ENCODE results near the gene NUDT13. TPM values are rescaled to one million over a fixed set of nuclear protein-coding genes. Genes with fewer than 3 reads are reported as not detected.

The NUDT13 gene
- 1 to 10 TPM; 1.8 to 5.2 (median 4.0) TPM for total RNA-seq
- polyA plus RNA-seq: 10 to 100 TPM in 1 of 2 donors, 1 to 10 TPM in 1; 1.4 to 11.0 TPM
- long read RNA-seq, donor 1, partial matches to known transcripts: 1 of 5 reads
- long read RNA-seq, donor 1, other reads (novel, unspliced or antisense): 3 of 5 reads
- long read RNA-seq, donor 2, partial matches to known transcripts: 2 of 11 reads
- long read RNA-seq, donor 2, other reads (novel, unspliced or antisense): 6 of 11 reads
- long read RNA-seq, donor 3, partial matches to known transcripts: 1 of 9 reads
- long read RNA-seq, donor 3, other reads (novel, unspliced or antisense): 4 of 9 reads

DNA sequence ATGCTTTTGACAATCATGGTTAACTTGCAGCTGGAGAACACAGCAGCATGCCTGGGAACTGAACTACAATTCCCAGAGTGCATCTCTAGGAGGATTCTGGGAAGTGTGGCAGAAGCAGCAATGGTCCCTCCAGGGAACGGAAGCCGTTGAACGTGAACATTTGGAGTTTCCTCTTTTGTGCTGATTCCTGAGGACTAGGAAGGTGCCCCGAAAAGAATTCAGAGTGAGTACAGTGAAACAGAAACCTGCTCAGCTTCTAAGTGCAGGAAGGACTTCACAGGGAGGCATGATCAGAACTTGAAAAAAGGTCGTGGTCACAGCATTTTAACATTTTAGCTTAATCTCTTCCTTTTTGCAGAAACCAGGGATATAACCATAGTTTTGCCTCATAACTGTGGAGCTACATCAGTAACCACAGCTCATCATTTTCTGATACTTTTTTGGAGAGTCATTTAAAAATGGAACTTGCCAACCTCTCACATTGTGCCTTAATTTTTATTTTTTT lies at the start of gene NUDT13:
NUDT13 (plus strand) TSS at position 111 of the 505 bp plus-strand sequence. CDS start 3,911 bp downstream, outside the sequence.
- peaks cover 0 to 7% (median 0%) of the 10 kb centered on the region in 11 donors for H3K9me3 ChIP-seq
- ATAC-seq (peak; percentile 87 to 98 (median 98)), DNase-seq (peak; percentile 36 to 90)
- H3K4me1 ChIP-seq: peaks cover 0 to 29% (median 10%) of the 10 kb centered on the region in 9 donors
- H3K4me3 ChIP-seq: peak within 1 kb of the TSS; percentile 2 to 91 (median 54)
- WGBS, 2 donors: 0 to 2% methylated on average over 5 of the region's 5 CpGs
- intact Hi-C loops (cut with DNase I): loop anchor here in 3 of 10 donors (1.0 to 2.0 kb wide), 2 partner anchors 13 to 14 kb away; partner anchors contain the start of gene P4HA1 (in 2 of the 3)
- no peaks in the 10 kb centered on the region for H3K27me3 ChIP-seq
- TF ChIP-seq, protein P1, sequence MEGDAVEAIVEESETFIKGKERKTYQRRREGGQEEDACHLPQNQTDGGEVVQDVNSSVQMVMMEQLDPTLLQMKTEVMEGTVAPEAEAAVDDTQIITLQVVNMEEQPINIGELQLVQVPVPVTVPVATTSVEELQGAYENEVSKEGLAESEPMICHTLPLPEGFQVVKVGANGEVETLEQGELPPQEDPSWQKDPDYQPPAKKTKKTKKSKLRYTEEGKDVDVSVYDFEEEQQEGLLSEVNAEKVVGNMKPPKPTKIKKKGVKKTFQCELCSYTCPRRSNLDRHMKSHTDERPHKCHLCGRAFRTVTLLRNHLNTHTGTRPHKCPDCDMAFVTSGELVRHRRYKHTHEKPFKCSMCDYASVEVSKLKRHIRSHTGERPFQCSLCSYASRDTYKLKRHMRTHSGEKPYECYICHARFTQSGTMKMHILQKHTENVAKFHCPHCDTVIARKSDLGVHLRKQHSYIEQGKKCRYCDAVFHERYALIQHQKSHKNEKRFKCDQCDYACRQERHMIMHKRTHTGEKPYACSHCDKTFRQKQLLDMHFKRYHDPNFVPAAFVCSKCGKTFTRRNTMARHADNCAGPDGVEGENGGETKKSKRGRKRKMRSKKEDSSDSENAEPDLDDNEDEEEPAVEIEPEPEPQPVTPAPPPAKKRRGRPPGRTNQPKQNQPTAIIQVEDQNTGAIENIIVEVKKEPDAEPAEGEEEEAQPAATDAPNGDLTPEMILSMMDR (IDR thresholded peaks at IDR 0.05): no peak
- H3K36me3 ChIP-seq: peaks cover 0 to 14% (median 0%) of the 10 kb centered on the region in 9 donors
- peak within 1 kb of the TSS; percentile 78 to 95 (median 90) for H3K27ac ChIP-seq

DNA sequence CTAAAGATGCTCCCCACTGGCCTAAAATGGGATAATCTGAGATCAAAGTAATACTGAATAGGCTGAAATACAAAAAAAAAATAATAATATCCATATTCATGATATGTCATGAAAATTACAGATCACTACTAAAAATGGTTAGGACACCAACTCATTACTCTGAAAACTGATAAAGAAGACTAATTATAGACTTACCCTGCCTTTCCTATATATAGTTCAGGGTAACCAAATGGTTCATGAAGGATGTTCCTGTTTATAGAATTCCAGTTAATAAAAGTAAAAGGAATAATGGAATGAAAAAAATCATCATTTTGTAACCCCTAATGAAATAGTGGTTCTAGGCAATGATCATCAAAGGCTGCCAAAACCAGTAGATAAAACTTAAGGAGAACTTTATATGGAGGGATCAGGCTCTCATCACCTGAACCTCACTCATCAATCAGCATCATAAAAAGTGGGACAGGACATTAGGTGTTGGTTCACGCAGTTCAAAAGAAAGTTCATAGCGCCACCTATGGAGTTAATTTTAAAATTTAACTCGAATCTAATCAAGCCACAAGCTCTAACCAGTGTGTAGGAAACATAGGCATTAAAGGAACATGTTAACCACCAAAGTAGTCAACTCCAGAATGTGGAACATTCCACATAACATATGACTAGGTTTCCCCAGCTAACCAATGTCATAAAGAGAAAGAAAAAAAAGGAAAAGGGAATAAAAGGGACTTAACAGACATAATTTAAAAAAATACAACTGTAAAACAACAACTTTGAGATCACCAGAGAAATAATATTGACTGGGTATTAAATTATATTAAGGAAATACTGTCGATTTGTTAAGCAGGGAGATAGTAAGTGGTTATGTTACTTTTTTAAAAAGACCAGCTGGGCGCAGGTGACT lies 49.3 kb upstream of the NUDT13 start:
- H3K4me1 ChIP-seq: peaks cover 0 to 22% (median 10%) of the 10 kb centered on the region in 9 donors
- 38 to 39% methylated on average over 5 of the region's 5 CpGs for WGBS, 2 donors
- H3K27ac ChIP-seq: peak overlapping the region in 8 of 10 donors; percentile 3 to 73 (median 52)
- intact Hi-C loops (cut with DNase I): loop anchor here in 2 of 10 donors (5.0 to 10.0 kb wide), 2 partner anchors 696 to 699 kb away; no protein-coding TSS in a partner anchor
- H3K9me3 ChIP-seq: no peaks in the 10 kb centered on the region
- ATAC-seq (peak in 6 of 8 donors; percentile 38 to 76 (median 49)), DNase-seq (no peak)
- H3K27me3 ChIP-seq: no peaks in the 10 kb centered on the region
- TF ChIP-seq, protein P1 (IDR thresholded peaks at IDR 0.05): peak in 6 of 9 donors; percentile 34 to 54 (median 46)
- H3K36me3 ChIP-seq: peaks cover 0 to 94% (median 8%) of the 10 kb centered on the region in 9 donors
- no peak overlapping the region for H3K4me3 ChIP-seq

DNA sequence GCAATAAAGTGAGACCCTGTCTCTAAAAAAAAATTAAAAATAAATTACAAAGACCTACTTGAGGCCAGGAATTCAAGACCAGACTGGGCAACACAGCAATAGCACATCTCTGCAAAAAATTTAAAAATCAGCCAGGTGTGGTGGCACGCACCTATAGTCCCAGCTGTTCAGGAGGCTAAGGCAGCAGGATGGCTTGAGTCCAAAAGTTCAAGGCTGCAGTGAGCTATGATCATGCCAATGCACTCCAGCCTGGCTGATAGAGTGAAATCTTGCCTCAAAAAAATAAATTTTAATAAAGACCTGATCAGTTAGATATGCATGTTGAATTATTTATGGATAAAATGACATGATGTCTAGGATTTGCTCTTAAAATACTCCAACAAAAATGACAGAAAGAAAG lies 48.5 kb upstream of the NUDT13 start:
- peak in 2 of 8 donors; percentile 33 to 47 for ATAC-seq

More for the DNA sequence above, 48.5 kb upstream of the NUDT13 start:
- DNase-seq: no peak
- no peaks in the 10 kb centered on the region for H3K27me3 ChIP-seq
- WGBS, 2 donors: 86 to 97% methylated on average over 1 of the region's 1 CpG
- peak overlapping the region in 6 of 10 donors; percentile 3 to 73 (median 58) for H3K27ac ChIP-seq
- TF ChIP-seq, protein P1 (IDR thresholded peaks at IDR 0.05): no peak
- peaks cover 0 to 22% (median 10%) of the 10 kb centered on the region in 9 donors for H3K4me1 ChIP-seq
- H3K36me3 ChIP-seq: peaks cover 0 to 94% (median 3%) of the 10 kb centered on the region in 9 donors
- intact Hi-C loops (cut with DNase I): loop anchor here in 2 of 10 donors (5.0 to 10.0 kb wide), 2 partner anchors 697 to 699 kb away; no protein-coding TSS in a partner anchor
- H3K9me3 ChIP-seq: no peaks in the 10 kb centered on the region
- H3K4me3 ChIP-seq: no peak overlapping the region
